Fibroblast of pulmonary artery (primary cell): ENCODE results near the gene FSTL5.
"Not testable (repeated sequence)": the region's sequence is repeated elsewhere in the genome, so short reads cannot be mapped to it uniquely, and the experiment has no call there.

Experiments
- DNase-seq: peaks from one replicate; pipeline ENCODE4 v3.0.0-alpha.2; 2010; ENCODE audit warnings: low read depth
- H3K4me3 ChIP-seq: replicated peaks from 2 replicates; pipeline ENCODE4 v1.5.1; 2011; ENCODE audit warnings: low read depth, mild to moderate bottlenecking, control low read depth, low read length, moderate library complexity
- CTCF ChIP-seq: IDR thresholded peaks from 2 replicates; pipeline ENCODE4 v1.5.1; 2011; ENCODE audit warnings: mild to moderate bottlenecking, control low read depth, low read length, inconsistent platforms; ENCODE audit errors: missing control alignments

FSTL5 gene

GRCh38 chr4:162131256-162131655, 32.5 kb downstream of the FSTL5 start:
- no peak overlapping the region for H3K4me3 ChIP-seq
- no peak for TF ChIP-seq CTCF
- no peak for DNase-seq

- no peak for TF ChIP-seq CTCF
- H3K4me3 ChIP-seq: no peak overlapping the region
- no peak for DNase-seq
Observed at GRCh38 chr4:162126729-162127128, 37.1 kb downstream of the FSTL5 start.

DNA sequence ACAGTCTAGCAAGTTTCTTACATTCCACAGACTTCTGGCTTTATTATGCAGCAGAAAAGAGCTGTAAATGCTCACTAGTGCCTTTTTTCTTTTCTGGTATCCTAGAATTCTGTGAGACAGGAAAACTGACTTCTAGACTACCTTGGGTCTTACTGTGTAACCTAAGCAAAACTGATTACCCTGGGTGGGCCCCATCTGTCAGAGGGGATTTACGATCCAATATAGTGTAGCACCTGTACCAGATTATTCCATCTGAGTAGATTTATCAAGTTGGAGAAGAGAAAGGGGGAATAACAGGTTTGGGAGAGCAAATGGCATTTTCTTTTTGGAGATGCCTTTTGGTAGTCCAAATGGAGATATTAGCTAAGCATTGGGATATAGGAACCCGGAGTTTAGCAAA, 46.7 kb downstream of the FSTL5 start:
- no peak for DNase-seq
- no peak for TF ChIP-seq CTCF
- H3K4me3 ChIP-seq: no peak overlapping the region

DNA sequence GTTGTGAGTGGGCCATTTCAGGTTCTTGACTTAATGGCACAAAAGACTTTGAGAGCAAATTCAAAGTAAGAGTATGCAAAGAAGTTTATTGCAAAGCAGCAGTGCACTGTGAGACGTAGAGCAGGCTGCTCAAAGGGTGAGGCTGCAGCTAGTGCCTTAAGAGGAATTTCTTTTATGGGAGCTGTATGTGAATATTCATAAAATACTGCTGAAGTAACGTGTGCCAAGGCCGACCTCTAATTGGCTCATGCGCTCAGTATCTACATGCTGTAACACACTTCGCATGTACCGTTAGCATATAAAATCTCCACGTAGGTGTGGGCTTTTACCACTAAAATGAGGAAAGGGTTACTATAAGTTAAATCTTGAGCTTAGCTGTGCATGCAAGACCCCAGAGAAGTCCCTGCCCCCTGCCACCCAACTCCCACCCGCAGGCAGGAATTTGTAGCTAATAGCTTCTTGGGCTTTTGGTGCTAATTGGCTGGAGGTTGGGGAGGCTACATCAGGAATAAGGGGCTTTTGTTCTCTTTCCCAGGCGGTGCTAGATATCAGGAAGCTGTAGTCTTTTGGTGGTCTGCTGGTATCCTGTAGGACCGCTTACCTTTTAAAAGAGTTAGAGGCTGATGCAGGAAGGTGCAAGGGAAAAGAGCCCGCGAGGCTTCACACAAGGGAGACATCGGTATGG, 47.6 kb downstream of the FSTL5 start:
- no peak for DNase-seq
- H3K4me3 ChIP-seq: no peak overlapping the region
- TF ChIP-seq CTCF: no peak

GRCh38 chr4:162115333-162115732, 48.5 kb downstream of the FSTL5 start:
- no peak for TF ChIP-seq CTCF
- no peak for DNase-seq
- H3K4me3 ChIP-seq: no peak overlapping the region

- no peak for TF ChIP-seq CTCF
- DNase-seq: no peak
- H3K4me3 ChIP-seq: no peak overlapping the region
Observed at GRCh38 chr4:162111078-162111477, 52.7 kb downstream of the FSTL5 start.

- no peak for TF ChIP-seq CTCF
Observed at GRCh38 chr4:162104459-162105124, 59.2 kb downstream of the FSTL5 start.

DNA sequence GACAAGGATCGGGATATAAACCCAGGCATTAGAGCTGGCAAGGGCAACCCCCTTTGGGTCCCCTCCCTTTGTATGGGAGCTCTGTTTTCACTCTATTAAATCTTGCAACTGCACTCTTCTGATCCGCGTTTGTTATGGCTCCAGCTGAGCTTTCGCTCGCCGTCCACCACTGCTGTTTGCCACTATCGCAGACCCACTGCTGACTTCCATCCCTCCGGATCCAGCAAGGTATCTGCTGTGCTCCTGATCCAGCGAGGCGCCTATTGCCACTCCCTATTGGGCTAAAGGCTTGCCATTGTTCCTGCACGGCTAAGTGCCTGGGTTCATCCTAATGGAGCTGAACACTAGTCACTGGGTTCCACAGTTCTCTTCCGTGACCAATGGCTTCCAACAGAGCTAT, 59.9 kb downstream of the FSTL5 start:
- not testable (repeated sequence) for H3K4me3 ChIP-seq, DNase-seq

More at GRCh38 chr4:162104459-162105124, 59.2 kb downstream of the FSTL5 start:
- no peak for DNase-seq
- no peak overlapping the region for H3K4me3 ChIP-seq
